Astrocyte of the cerebellum (primary cell): Measurements from ENCODE around the gene B3GALT4.
"Not testable (repeated sequence)": the region's sequence is repeated elsewhere in the genome, so short reads cannot be mapped to it uniquely, and the experiment has no call there.

Source experiments
- DNase-seq: peaks from one replicate; pipeline ENCODE4 v3.0.0-alpha.2; 2011; ENCODE audit warnings: low read depth
- H3K4me3 ChIP-seq: 2 replicates; pipeline ENCODE4 v1.5.1; 2011; ENCODE audit warnings: mild to moderate bottlenecking, low read depth, low read length, moderate library complexity
- in situ Hi-C: cut with HindIII; loops from 2 replicates; pipeline ENCODE4 v1.10.0; 2017; ENCODE audit warnings: low sequenced_read_pairs
- TF ChIP-seq, protein P1 (sequence below): IDR thresholded peaks from 2 replicates; pipeline ENCODE4 v1.5.1; 2012; ENCODE audit warnings: low read length, low read depth, moderate library complexity, mild to moderate bottlenecking; ENCODE audit errors: missing control alignments

B3GALT4 gene

DNA sequence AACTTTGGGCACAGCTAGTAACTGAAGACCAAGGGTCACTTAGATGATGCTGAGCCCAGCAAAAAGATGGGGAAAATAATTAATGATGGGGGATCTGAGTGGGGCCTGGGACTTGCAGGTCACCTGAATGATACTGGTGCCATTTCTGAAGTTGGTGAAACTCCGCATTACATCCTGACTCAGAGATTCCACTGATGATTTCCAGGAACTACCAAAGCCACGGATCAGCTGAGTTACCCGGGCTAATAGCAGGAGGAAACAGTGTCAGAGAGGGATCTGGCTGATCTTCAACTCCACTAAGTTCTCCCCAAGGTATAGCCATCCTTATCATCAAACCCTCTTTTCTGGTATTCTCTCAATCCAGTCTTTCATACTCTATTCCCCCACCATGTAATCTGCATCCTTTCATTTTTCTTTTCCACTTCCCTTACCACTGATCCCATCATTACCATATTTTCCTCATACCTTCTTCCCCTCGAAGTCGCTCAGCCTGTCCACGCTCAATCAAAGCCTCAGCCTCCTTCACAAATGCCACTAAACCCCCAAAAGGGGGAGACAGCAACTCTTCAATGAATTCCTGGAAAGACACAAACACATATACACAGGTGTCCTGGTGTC is 25.4 kb upstream of the B3GALT4 start:
- no peak overlapping the region for H3K4me3 ChIP-seq
- TF ChIP-seq, protein P1, sequence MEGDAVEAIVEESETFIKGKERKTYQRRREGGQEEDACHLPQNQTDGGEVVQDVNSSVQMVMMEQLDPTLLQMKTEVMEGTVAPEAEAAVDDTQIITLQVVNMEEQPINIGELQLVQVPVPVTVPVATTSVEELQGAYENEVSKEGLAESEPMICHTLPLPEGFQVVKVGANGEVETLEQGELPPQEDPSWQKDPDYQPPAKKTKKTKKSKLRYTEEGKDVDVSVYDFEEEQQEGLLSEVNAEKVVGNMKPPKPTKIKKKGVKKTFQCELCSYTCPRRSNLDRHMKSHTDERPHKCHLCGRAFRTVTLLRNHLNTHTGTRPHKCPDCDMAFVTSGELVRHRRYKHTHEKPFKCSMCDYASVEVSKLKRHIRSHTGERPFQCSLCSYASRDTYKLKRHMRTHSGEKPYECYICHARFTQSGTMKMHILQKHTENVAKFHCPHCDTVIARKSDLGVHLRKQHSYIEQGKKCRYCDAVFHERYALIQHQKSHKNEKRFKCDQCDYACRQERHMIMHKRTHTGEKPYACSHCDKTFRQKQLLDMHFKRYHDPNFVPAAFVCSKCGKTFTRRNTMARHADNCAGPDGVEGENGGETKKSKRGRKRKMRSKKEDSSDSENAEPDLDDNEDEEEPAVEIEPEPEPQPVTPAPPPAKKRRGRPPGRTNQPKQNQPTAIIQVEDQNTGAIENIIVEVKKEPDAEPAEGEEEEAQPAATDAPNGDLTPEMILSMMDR: no peak
- in situ Hi-C loops: no loop called here
- DNase-seq: no peak

DNA sequence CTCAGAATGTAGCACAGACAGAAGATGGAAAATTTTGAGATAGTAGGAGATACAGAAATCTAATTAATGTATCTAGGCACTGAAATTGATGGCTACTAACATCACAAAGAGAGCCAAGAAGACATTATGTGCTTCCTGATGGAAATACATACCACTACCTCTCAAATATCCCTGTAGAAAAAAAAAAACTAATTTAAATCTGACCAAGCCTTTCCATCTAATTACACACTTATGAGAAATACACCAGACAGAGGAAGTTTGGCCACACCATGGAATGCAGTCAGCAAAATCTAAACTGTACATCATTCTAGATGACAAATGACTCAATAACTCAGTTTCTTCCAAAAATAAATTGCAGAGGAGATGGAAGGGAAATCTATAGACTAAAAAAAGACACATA is 24.2 kb upstream of the B3GALT4 start:
- H3K4me3 ChIP-seq: no peak overlapping the region
- TF ChIP-seq, protein P1: no peak
- DNase-seq: no peak
- in situ Hi-C loops: no loop called here

DNA sequence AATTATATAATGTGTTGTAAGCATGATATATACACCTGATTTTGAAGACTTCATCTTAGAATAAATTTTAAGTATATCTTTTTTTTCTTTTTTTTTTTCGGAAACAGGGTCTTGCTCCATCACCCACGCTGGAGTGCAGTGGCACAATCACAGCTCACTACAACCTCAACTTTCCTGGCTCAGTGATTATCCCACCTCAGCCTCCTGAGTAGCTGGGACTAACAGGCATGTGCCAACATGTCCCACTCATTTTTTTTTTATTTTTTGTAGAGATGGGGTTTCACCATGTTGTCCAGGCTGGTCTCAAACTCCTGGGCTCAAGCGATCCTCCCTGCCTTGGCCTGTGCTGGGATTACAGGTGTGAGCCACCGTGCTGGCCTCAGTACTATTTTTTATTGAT is 22.3 kb upstream of the B3GALT4 start:
- TF ChIP-seq, protein P1: no peak
- H3K4me3 ChIP-seq: no peak overlapping the region
- DNase-seq: no peak
- in situ Hi-C loops: no loop called here

- H3K4me3 ChIP-seq: no peak overlapping the region
- in situ Hi-C loops: no loop called here
- DNase-seq: no peak
- TF ChIP-seq, protein P1: no peak
Observed at GRCh38 chr6:33259032-33259431, 17.9 kb upstream of the B3GALT4 start.

- in situ Hi-C loops, DNase-seq, H3K4me3 ChIP-seq: not testable (repeated sequence)
Observed at GRCh38 chr6:33262490-33262889, 14.4 kb upstream of the B3GALT4 start.

DNA sequence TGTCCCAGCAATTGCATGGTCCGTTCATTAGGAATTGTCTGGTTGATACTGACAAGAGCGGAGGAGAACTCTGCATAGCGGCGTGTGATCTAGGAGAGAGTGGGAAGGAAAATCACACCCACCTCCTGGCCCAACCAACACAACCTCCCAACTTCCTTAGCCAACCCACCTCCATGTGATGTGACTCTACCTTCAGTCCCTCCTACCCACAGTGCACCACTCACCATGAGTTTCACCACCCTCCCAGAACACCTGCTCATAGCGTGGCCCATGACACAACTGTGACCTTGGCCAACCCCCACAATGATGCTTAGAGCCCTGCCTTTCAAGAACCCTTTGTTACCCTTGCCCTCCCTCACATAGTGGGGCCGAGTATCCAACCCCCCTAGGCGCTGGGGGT is 12.9 kb upstream of the B3GALT4 start:
- no peak overlapping the region for H3K4me3 ChIP-seq
- in situ Hi-C loops: no loop called here
- DNase-seq: no peak
- TF ChIP-seq, protein P1: no peak

DNA sequence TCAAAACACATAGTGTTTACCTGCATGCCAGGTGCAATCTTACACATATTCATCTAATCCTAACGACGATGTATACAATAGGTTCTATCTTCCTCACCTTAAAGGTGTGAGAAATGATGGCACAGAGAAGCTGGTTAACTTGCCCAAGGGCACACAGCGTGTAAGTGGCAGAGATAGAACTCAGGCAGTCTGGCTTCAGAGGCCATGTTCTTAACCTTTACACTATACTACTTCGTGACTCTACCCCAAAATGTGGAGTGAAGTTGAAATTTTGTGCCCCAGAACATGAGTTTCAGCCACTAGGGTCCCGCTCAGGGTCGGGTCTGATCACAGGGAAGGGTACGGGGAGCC is 5.8 kb upstream of the B3GALT4 start:
- no peak for DNase-seq
- TF ChIP-seq, protein P1: peak; percentile 10
- in situ Hi-C loops: no loop called here
- H3K4me3 ChIP-seq: peak overlapping the region; percentile 95
